HCT116 (cell line): ENCODE results near the gene GATAD2B. TPM values are rescaled to one million over a fixed set of nuclear protein-coding genes. Genes with fewer than 3 reads are reported as not detected.

Experiments used
- ATAC-seq: fragments of 200-7000 bp; cut with Tn5 transposase; 2 replicates; pipeline ENCODE4 v1.9.1; 2020; ENCODE audit warnings: mild to moderate bottlenecking, moderate library complexity
- BruUV-seq: library from RNA; stranded (reverse); fragments of 400-500 nt; replicated peaks from 2 replicates; lab custom pipeline; 2021; lab: Mats Ljungman, UMichigan
- CTCF ChIA-PET: fragments of 300-600 bp; sonication (Branson Sonifier 250); formaldehyde crosslinking; loops from one replicate; lab custom pipeline; 2021; ENCODE audit warnings: antibody characterized with exemption; lab: Charles Lee
- POLR2A ChIA-PET: fragments of 300-600, 350-600 bp; sonication (Branson Sonifier 250); formaldehyde crosslinking; loops from one replicate; lab custom pipeline; 2021; ENCODE audit warnings: antibody characterized with exemption; lab: Charles Lee
- RAD21 ChIA-PET, 2 experiments: fragments of 300-600 bp; sonication (Branson Sonifier 250); formaldehyde crosslinking; loops; one replicate each; lab custom pipeline; 2023; ENCODE audit warnings: low total read pairs in 2 of 2; ENCODE audit not compliant: uncharacterized antibody in 2 of 2, unreplicated experiment in 2 of 2, low non-redundant PET in 1 of 2; lab: Charles Lee
- DNase-seq: peaks from one replicate; pipeline ENCODE4 v3.0.0-alpha.2; 2010; ENCODE audit warnings: low read depth, low spot score
- H2AFZ ChIP-seq: fragments of 200-600 bp; shearing (Covaris generic), sonication (generic); 2 replicates; pipeline ENCODE4 v1.6.1; 2017; ENCODE audit warnings: low read depth, mixed run types, mixed read lengths, antibody characterized with exemption, low read length; ENCODE audit not compliant: poor library complexity, severe bottlenecking
- H3K27ac ChIP-seq: 2 replicates; pipeline ENCODE4 v1.5.1; 2012; ENCODE audit warnings: low read depth, low read length
- H3K27me3 ChIP-seq: fragments of 200-600 bp; sonication (generic); 2 replicates; pipeline ENCODE4 v1.6.1; 2016; ENCODE audit warnings: mixed run types, low read length, mixed read lengths; ENCODE audit not compliant: insufficient read depth
- H3K36me3 ChIP-seq, 2 experiments: fragments of 200-500 bp in 1 of 2; fragments of 200-600 bp in 1 of 2; sonication (Bioruptor generic) in 1 of 2; sonication (generic) in 1 of 2; 2 replicates each; pipeline versions ENCODE4 v1.5.1 to v1.6.1; 2014 to 2016; ENCODE audit warnings: low read length in 2 of 2, inconsistent platforms in 1 of 2, mixed read lengths in 1 of 2, mixed run types in 1 of 2; ENCODE audit not compliant: insufficient read depth in 2 of 2, control insufficient read depth in 1 of 2
- H3K4me1 ChIP-seq, 2 experiments: fragments of 200-600 bp in 1 of 2; sonication (generic) in 1 of 2; 2 replicates each; pipeline versions ENCODE4 v1.5.1 to v1.6.1; 2012 to 2017; ENCODE audit warnings: low read length in 2 of 2, inconsistent platforms in 1 of 2, mild to moderate bottlenecking in 1 of 2, mixed read lengths in 1 of 2, mixed run types in 1 of 2, moderate library complexity in 1 of 2; ENCODE audit not compliant: insufficient read depth in 2 of 2, control insufficient read depth in 1 of 2
- H3K4me2 ChIP-seq: fragments of 200-600 bp; sonication (generic); 2 replicates; pipeline ENCODE4 v1.6.1; 2017; ENCODE audit warnings: mixed run types, low read length, mixed read lengths
- H3K4me3 ChIP-seq, 2 experiments: fragments of 200-600 bp in 1 of 2; sonication (generic) in 1 of 2; replicated peaks in 1 of 2; 2 replicates each; pipeline ENCODE4 v1.5.1; 2011 to 2016; ENCODE audit warnings: low read length in 2 of 2, control low read depth in 1 of 2, low read depth in 1 of 2, mild to moderate bottlenecking in 1 of 2, mixed read lengths in 1 of 2, mixed run types in 1 of 2
- H3K79me2 ChIP-seq: fragments of 200-600 bp; sonication (generic); 2 replicates; pipeline ENCODE4 v1.6.1; 2017; ENCODE audit warnings: mild to moderate bottlenecking, mixed run types, low read length, moderate library complexity, mixed read lengths; ENCODE audit not compliant: insufficient read depth
- H3K9ac ChIP-seq: fragments of 200-600 bp; sonication (generic); 2 replicates; pipeline ENCODE4 v1.6.1; 2016; ENCODE audit warnings: low read length, mixed read lengths
- H3K9me2 ChIP-seq: fragments of 200-600 bp; sonication (generic), shearing (Covaris generic); 2 replicates; pipeline ENCODE4 v1.6.1; 2017; ENCODE audit warnings: mixed run types, mild to moderate bottlenecking, moderate library complexity; ENCODE audit not compliant: insufficient read depth
- H3K9me3 ChIP-seq, 2 experiments: fragments of 200-500 bp in 1 of 2; fragments of 200-600 bp in 1 of 2; sonication (Bioruptor generic) in 1 of 2; sonication (generic) in 1 of 2; 2 replicates each; pipeline ENCODE4 v1.6.1; 2014 to 2017; ENCODE audit warnings: low read length in 2 of 2, mixed read lengths in 2 of 2, inconsistent platforms in 1 of 2, low read depth in 1 of 2, mild to moderate bottlenecking in 1 of 2, mixed run types in 1 of 2, moderate library complexity in 1 of 2; ENCODE audit not compliant: control insufficient read depth in 1 of 2, insufficient read depth in 1 of 2
- H4K20me1 ChIP-seq: fragments of 200-600 bp; sonication (generic), shearing (Covaris generic); 2 replicates; pipeline ENCODE4 v1.6.1; 2017; ENCODE audit warnings: mixed run types, mild to moderate bottlenecking, moderate library complexity; ENCODE audit not compliant: insufficient read depth
- CBX3 ChIP-seq: IDR thresholded peaks from 2 replicates; pipeline ENCODE4 v1.6.1; 2012; ENCODE audit warnings: low read depth
- CEBPB ChIP-seq: IDR thresholded peaks from 2 replicates; pipeline ENCODE4 v1.6.1; 2012; ENCODE audit warnings: low read depth
- ELF1 ChIP-seq: IDR thresholded peaks from 2 replicates; pipeline ENCODE4 v1.6.1; 2012; ENCODE audit warnings: low read depth, borderline replicate concordance
- EZH2phosphoT487 ChIP-seq: fragments of 200-600 bp; IDR thresholded peaks from 2 replicates; pipeline ENCODE4 v1.6.1; 2018; ENCODE audit warnings: antibody characterized with exemption, borderline replicate concordance
- POLR2A ChIP-seq: IDR thresholded peaks from 2 replicates; pipeline ENCODE4 v1.7.0; 2011; ENCODE audit warnings: borderline replicate concordance; ENCODE audit not compliant: insufficient read depth, insufficient read length; ENCODE audit errors: extremely low read depth
- YY1 ChIP-seq: IDR thresholded peaks from 2 replicates; pipeline ENCODE4 v1.6.1; 2011; ENCODE audit warnings: low read length, low read depth, moderate library complexity, mild to moderate bottlenecking; ENCODE audit not compliant: insufficient replicate concordance; ENCODE audit errors: extremely low read depth
- ZFX ChIP-seq: fragments of 450-650 bp; IDR thresholded peaks from 2 replicates; pipeline ENCODE4 v1.6.1; 2017
- intact Hi-C: fragments of 100-400 bp; cut with micrococcal nuclease; formaldehyde crosslinking; loops from 2 replicates; pipeline ENCODE4 v1.10.0; 2022
- total RNA-seq: library from RNA; stranded (reverse); gene quantifications from one replicate; pipeline ENCODE4 v1.2.1, GENCODE V29; 2021; ENCODE audit not compliant: unreplicated experiment
- TF ChIP-seq, protein P1 (sequence below): IDR thresholded peaks from 2 replicates; pipeline ENCODE4 v1.6.1; 2011; ENCODE audit warnings: mild to moderate bottlenecking, low read length, moderate library complexity; ENCODE audit not compliant: insufficient replicate concordance; ENCODE audit errors: extremely low read depth
- TF ChIP-seq, protein P2 (sequence below): IDR thresholded peaks from 2 replicates; pipeline ENCODE4 v1.6.1; 2012; ENCODE audit warnings: low read depth

The GATAD2B gene
- total RNA-seq, 1 experiment from 2014 or later, result 50.2 TPM

DNA sequence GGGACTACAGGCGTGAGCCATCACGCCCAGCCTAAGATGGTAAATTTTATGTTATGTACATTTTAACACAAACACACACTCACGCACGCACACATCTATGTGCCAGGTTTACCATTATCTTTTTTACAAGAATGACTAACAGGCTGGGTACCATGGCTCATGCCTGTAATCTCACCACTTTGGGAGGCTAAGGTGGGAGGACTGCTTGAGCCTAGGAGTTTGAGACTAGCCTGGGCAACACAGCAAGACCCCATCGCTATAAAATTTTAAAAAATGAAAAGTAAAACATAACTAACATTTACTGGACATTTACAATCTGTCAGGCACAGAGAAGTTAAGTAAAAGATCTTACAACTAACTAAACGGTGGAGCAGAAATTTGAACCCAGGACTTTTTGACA is 14.7 kb downstream of the GATAD2B start:
- H3K27ac ChIP-seq, result no peak overlapping the region
- H3K27me3 ChIP-seq, result no peaks in the 10 kb centered on the region
- 0 out of 4 replicates have a peak, but pooled peaks cover 0 to 3% of the 10 kb centered on the region in 2 experiments for H3K36me3 ChIP-seq
- intact Hi-C loops, result loop anchor here (10.0 kb wide), 1 partner anchor 53 kb away; no protein-coding TSS in a partner anchor
- H3K9ac ChIP-seq, result no peak overlapping the region
- no peaks in the 10 kb centered on the region for H3K9me2 ChIP-seq
- no peak overlapping the region for H3K4me3 ChIP-seq
- DNase-seq (no peak), ATAC-seq (no peak)
- H3K9me3 ChIP-seq, result no peaks in the 10 kb centered on the region
- ChIA-PET POLR2A (no interaction called here), RAD21 (no interaction called here), CTCF (no interaction called here)
- H3K79me2 ChIP-seq, result peaks cover 89% of the 10 kb centered on the region
- no peak overlapping the region for H3K4me2 ChIP-seq
- no peak overlapping the region for H2AFZ ChIP-seq
- H4K20me1 ChIP-seq, result no peaks in the 10 kb centered on the region
- BruUV-seq, result no TSS peak
- peaks cover 0 to 22% of the 10 kb centered on the region in 2 experiments; a peak in 3 of 4 replicates for H3K4me1 ChIP-seq
- TF ChIP-seq, protein P1, sequence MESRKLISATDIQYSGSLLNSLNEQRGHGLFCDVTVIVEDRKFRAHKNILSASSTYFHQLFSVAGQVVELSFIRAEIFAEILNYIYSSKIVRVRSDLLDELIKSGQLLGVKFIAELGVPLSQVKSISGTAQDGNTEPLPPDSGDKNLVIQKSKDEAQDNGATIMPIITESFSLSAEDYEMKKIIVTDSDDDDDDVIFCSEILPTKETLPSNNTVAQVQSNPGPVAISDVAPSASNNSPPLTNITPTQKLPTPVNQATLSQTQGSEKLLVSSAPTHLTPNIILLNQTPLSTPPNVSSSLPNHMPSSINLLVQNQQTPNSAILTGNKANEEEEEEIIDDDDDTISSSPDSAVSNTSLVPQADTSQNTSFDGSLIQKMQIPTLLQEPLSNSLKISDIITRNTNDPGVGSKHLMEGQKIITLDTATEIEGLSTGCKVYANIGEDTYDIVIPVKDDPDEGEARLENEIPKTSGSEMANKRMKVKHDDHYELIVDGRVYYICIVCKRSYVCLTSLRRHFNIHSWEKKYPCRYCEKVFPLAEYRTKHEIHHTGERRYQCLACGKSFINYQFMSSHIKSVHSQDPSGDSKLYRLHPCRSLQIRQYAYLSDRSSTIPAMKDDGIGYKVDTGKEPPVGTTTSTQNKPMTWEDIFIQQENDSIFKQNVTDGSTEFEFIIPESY, result no peak
- TF ChIP-seq CEBPB (no peak), ELF1 (no peak)

DNA sequence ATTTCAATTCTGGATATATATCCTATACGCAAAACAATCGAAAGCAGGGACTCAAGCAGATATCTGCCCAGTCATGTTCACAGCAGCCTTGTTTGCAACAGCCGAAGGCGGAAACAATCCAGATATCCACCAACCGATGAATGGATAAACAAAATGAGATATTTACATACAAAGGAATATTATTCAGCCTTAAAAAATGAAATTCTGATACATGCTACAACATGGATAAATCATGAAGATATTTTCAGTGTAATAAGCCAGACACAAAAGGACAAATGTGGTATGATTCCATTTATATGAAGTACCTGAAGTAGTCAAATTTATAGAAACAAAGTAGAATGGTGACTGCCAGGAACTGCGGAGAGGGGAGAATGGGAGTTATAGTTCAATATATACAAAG is 15.6 kb downstream of the GATAD2B start:
- no peak overlapping the region for H2AFZ ChIP-seq
- H3K4me1 ChIP-seq, result peaks cover 0 to 22% of the 10 kb centered on the region in 2 experiments; a peak in 3 of 4 replicates
- intact Hi-C loops, result loop anchor here (10.0 kb wide), 1 partner anchor 52 kb away; no protein-coding TSS in a partner anchor
- H3K4me3 ChIP-seq, result no peak overlapping the region
- no peaks in the 10 kb centered on the region for H3K9me2 ChIP-seq
- H3K27ac ChIP-seq, result no peak overlapping the region
- no peak for ATAC-seq
- H3K9ac ChIP-seq, result no peak overlapping the region
- H3K36me3 ChIP-seq, result 0 out of 4 replicates have a peak, but pooled peaks cover 0 to 3% of the 10 kb centered on the region in 2 experiments
- ChIA-PET RAD21 (no interaction called here), POLR2A (no interaction called here), CTCF (no interaction called here)
- no peaks in the 10 kb centered on the region for H3K27me3 ChIP-seq
- no peak overlapping the region for H3K4me2 ChIP-seq
- no TSS peak for BruUV-seq
- H3K9me3 ChIP-seq, result no peaks in the 10 kb centered on the region
- H3K79me2 ChIP-seq, result peaks cover 88% of the 10 kb centered on the region
- no peaks in the 10 kb centered on the region for H4K20me1 ChIP-seq
- no peak for DNase-seq
- TF ChIP-seq YY1 (no peak), ZFX (no peak), POLR2A (no peak), EZH2phosphoT487 (no peak), CBX3 (no peak)
- TF ChIP-seq, protein P1, result no peak
- TF ChIP-seq, protein P2, sequence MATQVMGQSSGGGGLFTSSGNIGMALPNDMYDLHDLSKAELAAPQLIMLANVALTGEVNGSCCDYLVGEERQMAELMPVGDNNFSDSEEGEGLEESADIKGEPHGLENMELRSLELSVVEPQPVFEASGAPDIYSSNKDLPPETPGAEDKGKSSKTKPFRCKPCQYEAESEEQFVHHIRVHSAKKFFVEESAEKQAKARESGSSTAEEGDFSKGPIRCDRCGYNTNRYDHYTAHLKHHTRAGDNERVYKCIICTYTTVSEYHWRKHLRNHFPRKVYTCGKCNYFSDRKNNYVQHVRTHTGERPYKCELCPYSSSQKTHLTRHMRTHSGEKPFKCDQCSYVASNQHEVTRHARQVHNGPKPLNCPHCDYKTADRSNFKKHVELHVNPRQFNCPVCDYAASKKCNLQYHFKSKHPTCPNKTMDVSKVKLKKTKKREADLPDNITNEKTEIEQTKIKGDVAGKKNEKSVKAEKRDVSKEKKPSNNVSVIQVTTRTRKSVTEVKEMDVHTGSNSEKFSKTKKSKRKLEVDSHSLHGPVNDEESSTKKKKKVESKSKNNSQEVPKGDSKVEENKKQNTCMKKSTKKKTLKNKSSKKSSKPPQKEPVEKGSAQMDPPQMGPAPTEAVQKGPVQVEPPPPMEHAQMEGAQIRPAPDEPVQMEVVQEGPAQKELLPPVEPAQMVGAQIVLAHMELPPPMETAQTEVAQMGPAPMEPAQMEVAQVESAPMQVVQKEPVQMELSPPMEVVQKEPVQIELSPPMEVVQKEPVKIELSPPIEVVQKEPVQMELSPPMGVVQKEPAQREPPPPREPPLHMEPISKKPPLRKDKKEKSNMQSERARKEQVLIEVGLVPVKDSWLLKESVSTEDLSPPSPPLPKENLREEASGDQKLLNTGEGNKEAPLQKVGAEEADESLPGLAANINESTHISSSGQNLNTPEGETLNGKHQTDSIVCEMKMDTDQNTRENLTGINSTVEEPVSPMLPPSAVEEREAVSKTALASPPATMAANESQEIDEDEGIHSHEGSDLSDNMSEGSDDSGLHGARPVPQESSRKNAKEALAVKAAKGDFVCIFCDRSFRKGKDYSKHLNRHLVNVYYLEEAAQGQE, result no peak
